Activated T-helper 17 cell treated with anti-CD3 and anti-CD28 coated beads, Interleukin-2, amount 50 U/mL, for 72 hours (primary cell): ENCODE measurements around the gene LRRC73. TPM values are rescaled to one million over a fixed set of nuclear protein-coding genes. Genes with fewer than 3 reads are reported as not detected.
"Not testable (repeated sequence)": the region's sequence is repeated elsewhere in the genome, so short reads cannot be mapped to it uniquely, and the experiment has no call there.

Experiments
- ATAC-seq: fragments of 150-1000 bp; cut with Tn5 transposase; replicated peaks from 2 replicates; pipeline ENCODE4 v1.10.0; 2021; ENCODE audit warnings: mild to moderate bottlenecking, moderate library complexity
- H3K27ac Mint-ChIP-seq: one replicate; pipeline ENCODE4 v1.8.0; 2022; ENCODE audit warnings: mixed read lengths
- H3K27me3 Mint-ChIP-seq: one replicate; pipeline ENCODE4 v1.8.0; 2022; ENCODE audit warnings: mixed read lengths
- H3K36me3 Mint-ChIP-seq: one replicate; pipeline ENCODE4 v1.8.0; 2022; ENCODE audit warnings: low read depth, mild to moderate bottlenecking, mixed read lengths
- H3K4me1 Mint-ChIP-seq: one replicate; pipeline ENCODE4 v1.8.0; 2022; ENCODE audit warnings: mixed read lengths
- H3K4me3 Mint-ChIP-seq: one replicate; pipeline ENCODE4 v1.8.0; 2022; ENCODE audit warnings: mild to moderate bottlenecking, mixed read lengths
- H3K9me3 Mint-ChIP-seq: one replicate; pipeline ENCODE4 v1.8.0; 2022; ENCODE audit warnings: mixed read lengths
- total RNA-seq, 2 donors: library from RNA; stranded (reverse); gene quantifications; one replicate each; pipeline ENCODE4 v1.2.3, GENCODE V29; 2022

LRRC73 gene
- total RNA-seq, 2 donors from 2014 or later = 0.26 to 0.35 TPM

GRCh38 chr6:43469947-43470346 is 40.2 kb downstream of the LRRC73 start:
- Mint-ChIP-seq H3K36me3 (no peaks in the 10 kb centered on the region), H3K9me3 (no peaks in the 10 kb centered on the region), H3K4me1 (no peaks in the 10 kb centered on the region), H3K27me3 (peaks cover 7% of the 10 kb centered on the region), H3K27ac (no peak overlapping the region), H3K4me3 (no peak overlapping the region)
- peak; percentile 42 for ATAC-seq

GRCh38 chr6:43468748-43469681 is 41.1 kb downstream of the LRRC73 start:
- Mint-ChIP-seq H3K36me3 (no peaks in the 10 kb centered on the region), H3K27ac (no peak overlapping the region), H3K27me3 (peaks cover 7% of the 10 kb centered on the region), H3K4me1 (no peaks in the 10 kb centered on the region), H3K9me3 (no peaks in the 10 kb centered on the region), H3K4me3 (no peak overlapping the region)
- no peak for ATAC-seq

- Mint-ChIP-seq H3K4me1 (no peaks in the 10 kb centered on the region), H3K9me3 (no peaks in the 10 kb centered on the region), H3K27ac (no peak overlapping the region), H3K27me3 (peaks cover 8% of the 10 kb centered on the region), H3K36me3 (no peaks in the 10 kb centered on the region), H3K4me3 (no peak overlapping the region)
- ATAC-seq = no peak
These were observed 41.9 kb downstream of the LRRC73 start for GRCh38 chr6:43468240-43468639.

- Mint-ChIP-seq H3K27ac (no peak overlapping the region), H3K36me3 (no peaks in the 10 kb centered on the region), H3K27me3 (peaks cover 10% of the 10 kb centered on the region), H3K9me3 (no peaks in the 10 kb centered on the region), H3K4me3 (no peak overlapping the region), H3K4me1 (no peaks in the 10 kb centered on the region)
- ATAC-seq = no peak
These were observed 42.4 kb downstream of the LRRC73 start for GRCh38 chr6:43467752-43468151.

- H3K4me1 Mint-ChIP-seq, H3K27ac Mint-ChIP-seq, H3K4me3 Mint-ChIP-seq, H3K36me3 Mint-ChIP-seq, H3K9me3 Mint-ChIP-seq, ATAC-seq: not testable (repeated sequence)
- H3K27me3 Mint-ChIP-seq = peaks cover 14% of the 10 kb centered on the region
These were observed 42.9 kb downstream of the LRRC73 start for GRCh38 chr6:43467265-43467664.

- Mint-ChIP-seq H3K27ac (no peak overlapping the region), H3K27me3 (peaks cover 17% of the 10 kb centered on the region), H3K36me3 (no peaks in the 10 kb centered on the region), H3K4me1 (no peaks in the 10 kb centered on the region), H3K9me3 (no peaks in the 10 kb centered on the region), H3K4me3 (no peak overlapping the region)
- ATAC-seq = peak; percentile 42
These were observed 44.2 kb downstream of the LRRC73 start for GRCh38 chr6:43465948-43466347.

- H3K9me3 Mint-ChIP-seq = no peaks in the 10 kb centered on the region
- peaks cover 17% of the 10 kb centered on the region for H3K27me3 Mint-ChIP-seq
- H3K4me3 Mint-ChIP-seq = no peak overlapping the region
- ATAC-seq = no peak
- no peak overlapping the region for H3K27ac Mint-ChIP-seq
- H3K4me1 Mint-ChIP-seq = no peaks in the 10 kb centered on the region
- no peaks in the 10 kb centered on the region for H3K36me3 Mint-ChIP-seq
These were observed 45.8 kb downstream of the LRRC73 start for GRCh38 chr6:43464337-43464736.

- no peaks in the 10 kb centered on the region for H3K9me3 Mint-ChIP-seq
- ATAC-seq = no peak
- H3K4me1 Mint-ChIP-seq = no peaks in the 10 kb centered on the region
- peaks cover 14% of the 10 kb centered on the region for H3K27me3 Mint-ChIP-seq
- H3K36me3 Mint-ChIP-seq = no peaks in the 10 kb centered on the region
- peak overlapping the region; percentile 4 for H3K27ac Mint-ChIP-seq
- H3K4me3 Mint-ChIP-seq = no peak overlapping the region
These were observed 48.2 kb downstream of the LRRC73 start for GRCh38 chr6:43461936-43462335.

GRCh38 chr6:43460032-43460431 is 50.1 kb downstream of the LRRC73 start:
- Mint-ChIP-seq H3K4me1 (peaks cover 8% of the 10 kb centered on the region), H3K27ac (no peak overlapping the region), H3K36me3 (no peaks in the 10 kb centered on the region), H3K9me3 (no peaks in the 10 kb centered on the region), H3K4me3 (no peak overlapping the region), H3K27me3 (peaks cover 19% of the 10 kb centered on the region)
- ATAC-seq = no peak

GRCh38 chr6:43459535-43459934 is 50.6 kb downstream of the LRRC73 start:
- Mint-ChIP-seq H3K36me3 (no peaks in the 10 kb centered on the region), H3K27me3 (peaks cover 19% of the 10 kb centered on the region), H3K9me3 (no peaks in the 10 kb centered on the region), H3K4me1 (peaks cover 8% of the 10 kb centered on the region), H3K4me3 (no peak overlapping the region), H3K27ac (no peak overlapping the region)
- ATAC-seq = no peak

GRCh38 chr6:43458154-43458553 is 52.0 kb downstream of the LRRC73 start:
- H3K36me3 Mint-ChIP-seq, ATAC-seq, H3K4me1 Mint-ChIP-seq, H3K9me3 Mint-ChIP-seq, H3K4me3 Mint-ChIP-seq, H3K27ac Mint-ChIP-seq: not testable (repeated sequence)
- peaks cover 17% of the 10 kb centered on the region for H3K27me3 Mint-ChIP-seq

- H3K4me3 Mint-ChIP-seq = no peak overlapping the region
- H3K27me3 Mint-ChIP-seq = peaks cover 16% of the 10 kb centered on the region
- no peak for ATAC-seq
These were observed 52.5 kb downstream of the LRRC73 start for GRCh38 chr6:43457643-43458042.

More at GRCh38 chr6:43457643-43458042, 52.5 kb downstream of the LRRC73 start:
- Mint-ChIP-seq H3K9me3 (no peaks in the 10 kb centered on the region), H3K36me3 (peaks cover 7% of the 10 kb centered on the region), H3K27ac (no peak overlapping the region), H3K4me1 (peaks cover 8% of the 10 kb centered on the region)

Other genes with a start within 250 kb of the LRRC73 start
- not detected for gene SLC22A7, start 212.1 kb downstream of the LRRC73 start, total RNA-seq
- gene CRIP3, start 201.5 kb downstream of the LRRC73 start, total RNA-seq = 1 to 10 TPM; 4.2 to 4.6 TPM
- gene ZNF318, start 140.7 kb downstream of the LRRC73 start, total RNA-seq = 10 to 100 TPM; 11.2 to 21.0 TPM
- gene ABCC10, start 82.8 kb downstream of the LRRC73 start, total RNA-seq = 10 to 100 TPM; 41.2 to 47.9 TPM
- 1 to 10 TPM; 1.3 to 2.8 TPM for gene DLK2, start 54.8 kb downstream of the LRRC73 start, total RNA-seq
- 10 to 100 TPM; 37.8 to 38.4 TPM for gene TJAP1, start 32.8 kb downstream of the LRRC73 start, total RNA-seq
- 10 to 100 TPM; 51.5 to 66.7 TPM for gene YIPF3, start 6.6 kb upstream of the LRRC73 start, total RNA-seq
- 10 to 100 TPM; 30.1 to 67.8 TPM for gene POLR1C, start 6.7 kb upstream of the LRRC73 start, total RNA-seq
- gene XPO5, start 65.7 kb upstream of the LRRC73 start, total RNA-seq = 100 to 1,000 TPM in 1 of 2 donors, 10 to 100 TPM in 1; 67.3 to 109 TPM
- gene POLH, start 65.8 kb upstream of the LRRC73 start, total RNA-seq = 10 to 100 TPM; 55.5 to 67.8 TPM
- 10 to 100 TPM; 64.2 to 67.3 TPM for gene GTPBP2, start 118.9 kb upstream of the LRRC73 start, total RNA-seq
- gene MAD2L1BP, start 125.5 kb upstream of the LRRC73 start, total RNA-seq = 10 to 100 TPM; 44.4 to 44.7 TPM
- under 1 TPM; 0.09 to 0.66 TPM for gene RSPH9, start 134.7 kb upstream of the LRRC73 start, total RNA-seq
- gene MRPS18A, start 177.4 kb upstream of the LRRC73 start, total RNA-seq = 10 to 100 TPM; 31.2 to 46.7 TPM